ENCODE results near the gene ARG2.

The ARG2 gene

GRCh38 chr14:67663633-67664032, 43.9 kb downstream of the ARG2 start:
- no peak overlapping the region for H3K4me3 ChIP-seq (replicated peaks in 1 of 2; ENCODE audit: low read depth in 2 of 2, low read length in 2 of 2)
- no peak for TF ChIP-seq CTCF (IDR thresholded peaks at IDR 0.05; ENCODE audit: low read depth, low read length)
- DNase-seq (ENCODE audit: low read depth in 2 of 2) = no peak

- peak; percentile 64 to 77 for DNase-seq (ENCODE audit: low read depth in 2 of 2)
- no peak overlapping the region for H3K4me3 ChIP-seq (replicated peaks in 1 of 2; ENCODE audit: low read depth in 2 of 2, low read length in 2 of 2)
- TF ChIP-seq CTCF (IDR thresholded peaks at IDR 0.05; ENCODE audit: low read depth, low read length) = no peak
These were observed 46.1 kb downstream of the ARG2 start for GRCh38 chr14:67665868-67666267.

- DNase-seq (ENCODE audit: low read depth in 2 of 2) = peak; percentile 82 to 84
- no peak overlapping the region for H3K4me3 ChIP-seq (replicated peaks in 1 of 2; ENCODE audit: low read depth in 2 of 2, low read length in 2 of 2)
- TF ChIP-seq CTCF (IDR thresholded peaks at IDR 0.05; ENCODE audit: low read depth, low read length) = peak; percentile 63
These were observed 47.2 kb downstream of the ARG2 start for GRCh38 chr14:67666750-67667449.

DNA sequence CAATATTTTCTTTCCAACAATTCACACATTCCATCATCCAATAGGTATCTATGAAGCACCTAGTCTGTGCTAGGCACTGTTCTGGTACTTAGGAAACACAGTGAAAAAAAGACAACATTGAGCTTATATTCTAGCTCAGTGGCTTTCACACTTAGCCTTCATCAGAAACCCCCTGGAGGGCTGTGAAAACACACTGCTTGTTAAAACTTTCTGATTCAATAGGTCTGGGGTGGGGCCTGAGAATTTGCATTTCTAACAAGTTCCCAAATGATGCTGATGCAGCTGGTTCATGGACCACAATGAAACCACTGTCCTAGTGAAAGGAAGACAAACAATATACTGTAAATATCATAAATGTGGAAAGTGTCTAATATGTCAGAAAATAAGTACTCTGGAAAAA, 48.8 kb downstream of the ARG2 start:
- no peak overlapping the region for H3K4me3 ChIP-seq (replicated peaks in 1 of 2; ENCODE audit: low read depth in 2 of 2, low read length in 2 of 2)
- DNase-seq (ENCODE audit: low read depth in 2 of 2) = no peak
- no peak for TF ChIP-seq CTCF (IDR thresholded peaks at IDR 0.05; ENCODE audit: low read depth, low read length)

- TF ChIP-seq CTCF (IDR thresholded peaks at IDR 0.05; ENCODE audit: low read depth, low read length) = no peak
- peak in 1 of 2 donors; percentile 56 for DNase-seq (ENCODE audit: low read depth in 2 of 2)
- peak overlapping the region; percentile 80 to 89 for H3K4me3 ChIP-seq (replicated peaks in 1 of 2; ENCODE audit: low read depth in 2 of 2, low read length in 2 of 2)
These were observed 53.7 kb downstream of the ARG2 start for GRCh38 chr14:67673451-67673850.

GRCh38 chr14:67674139-67674479, 54.4 kb downstream of the ARG2 start:
- DNase-seq (ENCODE audit: low read depth in 2 of 2) = peak; percentile 52 to 56

More at GRCh38 chr14:67674139-67674479, 54.4 kb downstream of the ARG2 start:
- TF ChIP-seq CTCF (IDR thresholded peaks at IDR 0.05; ENCODE audit: low read depth, low read length) = no peak
- H3K4me3 ChIP-seq (replicated peaks in 1 of 2; ENCODE audit: low read depth in 2 of 2, low read length in 2 of 2) = peak overlapping the region; percentile 80 to 89

All from cardiac fibroblast (primary cell).